Spinal cord (tissue), 10 donors: ENCODE results near the gene GPR17. TPM values are rescaled to one million over a fixed set of nuclear protein-coding genes. Genes with fewer than 3 reads are reported as not detected.
A peak's percentile ranks its signal among the peaks of the same experiment; 100 is the strongest.

Experiments used
- DNase-seq, 6 donors: peaks; one replicate each; pipeline versions ENCODE4 v3.0.0 to v3.0.0-alpha.2; 2013 to 2015; ENCODE audit warnings: low spot score in 6 of 6, low read depth in 4 of 6
- H3K27ac ChIP-seq: one replicate; pipeline ENCODE4 v1.5.1; 2013; ENCODE audit warnings: low read depth, low read length, control low read depth
- H3K27me3 ChIP-seq: one replicate; pipeline ENCODE4 v1.6.1; 2013; ENCODE audit warnings: low read length; ENCODE audit not compliant: control insufficient read depth, insufficient read depth
- H3K36me3 ChIP-seq: one replicate; pipeline ENCODE4 v1.6.1; 2013; ENCODE audit warnings: low read length; ENCODE audit not compliant: control insufficient read depth, insufficient read depth
- H3K4me1 ChIP-seq: one replicate; pipeline ENCODE4 v1.6.1; 2013; ENCODE audit warnings: low read length; ENCODE audit not compliant: control insufficient read depth, insufficient read depth
- H3K4me3 ChIP-seq: one replicate; pipeline ENCODE4 v1.5.1; 2013; ENCODE audit warnings: low read depth, low read length, control low read depth
- H3K9me3 ChIP-seq: one replicate; pipeline ENCODE4 v1.6.1; 2013; ENCODE audit warnings: low read length; ENCODE audit not compliant: control insufficient read depth, insufficient read depth
- WGBS: methylation state at CpG from one replicate; pipeline ENCODE4 v1.1.5; 2013; ENCODE audit warnings: missing lambda C conversion rate; ENCODE audit not compliant: insufficient coverage; 5-methylcytosine and 5-hydroxymethylcytosine counted together
- polyA plus RNA-seq, 2 donors: library from polyadenylated mRNA; unstranded; fragments of 120-200 nt; gene quantifications; one replicate each; pipeline ENCODE4 v1.2.1, GENCODE V29; 2013; ENCODE audit not compliant: insufficient read length in 2 of 2
- total RNA-seq, 2 donors: library from RNA; depleted of rRNA in 1 of 2; stranded (reverse); fragments of 120-200 nt in 1 of 2; fragments of >200 nt in 1 of 2; gene quantifications; one replicate each; pipeline versions ENCODE4 v1.2.3 to v1.2.4, GENCODE V29; 2013 to 2014
- donor health status: healthy.

GPR17 gene
- total and polyA plus RNA-seq, 4 donors: 36.6 to 376 (median 148) TPM

- Histone ChIP-seq H3K4me3 (no peak overlapping the region), H3K27ac (no peak overlapping the region), H3K27me3 (no peaks in the 10 kb centered on the region), H3K9me3 (no peaks in the 10 kb centered on the region), H3K4me1 (peaks cover 62% of the 10 kb centered on the region), H3K36me3 (peaks cover 39% of the 10 kb centered on the region)
- 95% methylated on average over 17 of the region's 17 CpGs for WGBS
- no peak for DNase-seq
Observed at GRCh38 chr2:127634626-127635379, 11.2 kb upstream of the GPR17 start.

DNA sequence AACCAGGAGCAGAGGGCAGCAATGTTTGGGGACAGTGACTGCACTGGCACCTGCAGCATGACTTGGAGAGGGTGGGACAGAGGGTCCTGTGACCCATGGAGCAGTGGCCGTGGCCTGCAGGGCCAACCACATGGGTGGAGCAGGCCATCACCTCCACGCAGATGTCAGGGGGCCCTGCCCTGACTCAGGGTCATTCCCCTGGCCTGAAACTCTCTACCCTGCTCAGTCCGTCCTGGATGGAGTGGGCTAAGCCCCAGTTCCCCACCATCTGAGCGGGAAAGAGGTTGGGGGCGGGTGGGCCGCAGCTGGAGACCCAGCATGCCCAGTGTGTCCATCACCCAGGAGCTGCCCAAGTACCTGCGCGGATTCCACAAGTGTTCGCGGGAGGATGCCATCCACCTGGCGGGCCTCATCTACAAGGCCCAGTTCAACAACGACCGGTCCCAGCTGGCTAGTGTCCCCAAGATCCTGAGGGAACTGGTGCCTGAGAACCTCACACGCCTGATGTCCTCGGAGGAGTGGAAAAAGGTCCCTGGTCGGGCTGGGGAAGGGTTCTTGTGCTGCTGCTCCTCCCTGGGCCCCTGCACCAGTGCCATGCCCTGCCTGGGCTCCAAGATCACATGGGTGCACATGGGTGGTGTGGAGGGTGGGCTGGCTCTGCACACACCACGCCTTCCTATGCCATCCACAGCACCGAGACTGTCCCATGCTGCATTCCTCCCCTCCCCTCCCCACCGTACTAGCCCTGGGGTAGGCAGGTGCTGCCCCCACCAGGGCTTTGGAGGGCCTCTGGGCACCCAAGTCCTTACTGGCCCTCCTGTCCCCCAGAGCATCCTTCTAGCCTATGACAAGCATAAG is 10.3 kb upstream of the GPR17 start:
- no peak overlapping the region for H3K27ac ChIP-seq
- no peaks in the 10 kb centered on the region for H3K9me3 ChIP-seq
- 95% methylated on average over 17 of the region's 19 CpGs for whole genome bisulfite sequencing
- no peaks in the 10 kb centered on the region for H3K27me3 ChIP-seq
- H3K4me3 ChIP-seq: no peak overlapping the region
- no peak for DNase-seq
- peaks cover 70% of the 10 kb centered on the region for H3K4me1 ChIP-seq
- H3K36me3 ChIP-seq: peaks cover 39% of the 10 kb centered on the region

GRCh38 chr2:127636248-127637235 is 9.4 kb upstream of the GPR17 start:
- DNase-seq: no peak
- Histone ChIP-seq H3K4me1 (peaks cover 80% of the 10 kb centered on the region), H3K27ac (no peak overlapping the region)

GRCh38 chr2:127637236-127637630 is 8.7 kb upstream of the GPR17 start:
- no peak overlapping the region for H3K4me3 ChIP-seq
- peaks cover 36% of the 10 kb centered on the region for H3K36me3 ChIP-seq
- peaks cover 87% of the 10 kb centered on the region for H3K4me1 ChIP-seq
- H3K27ac ChIP-seq: peak overlapping the region; percentile 61
- 89% methylated on average over 6 of the region's 13 CpGs for WGBS
- no peak for DNase-seq
- no peaks in the 10 kb centered on the region for H3K27me3 ChIP-seq
- H3K9me3 ChIP-seq: no peaks in the 10 kb centered on the region

More at GRCh38 chr2:127636248-127637235, 9.4 kb upstream of the GPR17 start:
- H3K36me3 ChIP-seq: peaks cover 38% of the 10 kb centered on the region
- no peaks in the 10 kb centered on the region for H3K27me3 ChIP-seq
- no peaks in the 10 kb centered on the region for H3K9me3 ChIP-seq
- H3K4me3 ChIP-seq: no peak overlapping the region
- WGBS: 89% methylated on average over 31 of the region's 33 CpGs

DNA sequence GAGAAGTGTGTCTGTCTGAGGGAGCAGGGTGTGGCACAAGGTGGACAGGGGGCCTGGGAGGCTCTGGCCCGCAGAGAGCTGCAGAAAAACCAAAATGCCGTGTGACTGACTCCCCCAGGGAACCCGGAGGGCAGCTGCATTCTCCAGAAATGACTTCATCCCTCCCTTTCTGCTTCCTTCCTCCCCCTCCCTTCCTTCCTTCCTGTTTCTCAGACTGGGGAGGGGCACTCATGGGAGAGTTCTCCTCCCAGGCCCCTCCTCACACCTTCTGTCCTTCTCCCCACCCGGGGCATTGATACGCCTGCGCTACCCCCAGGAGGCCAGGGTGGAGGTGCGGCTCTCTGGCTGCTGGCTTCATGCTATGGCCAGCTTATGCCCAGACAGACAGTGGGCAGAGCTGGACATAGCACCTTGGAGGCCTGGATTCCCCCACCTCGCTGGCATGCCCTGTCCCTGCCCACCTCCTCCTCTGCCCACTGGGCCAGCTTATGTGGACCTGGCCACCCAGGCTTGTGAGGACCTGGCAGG is 8.2 kb upstream of the GPR17 start:
- H3K9me3 ChIP-seq: no peaks in the 10 kb centered on the region
- no peak overlapping the region for H3K4me3 ChIP-seq
- peak overlapping the region; percentile 61 for H3K27ac ChIP-seq
- no peaks in the 10 kb centered on the region for H3K27me3 ChIP-seq
- WGBS: 51% methylated on average over 8 of the region's 8 CpGs
- peaks cover 92% of the 10 kb centered on the region for H3K4me1 ChIP-seq
- H3K36me3 ChIP-seq: peaks cover 35% of the 10 kb centered on the region
- DNase-seq: no peak

DNA sequence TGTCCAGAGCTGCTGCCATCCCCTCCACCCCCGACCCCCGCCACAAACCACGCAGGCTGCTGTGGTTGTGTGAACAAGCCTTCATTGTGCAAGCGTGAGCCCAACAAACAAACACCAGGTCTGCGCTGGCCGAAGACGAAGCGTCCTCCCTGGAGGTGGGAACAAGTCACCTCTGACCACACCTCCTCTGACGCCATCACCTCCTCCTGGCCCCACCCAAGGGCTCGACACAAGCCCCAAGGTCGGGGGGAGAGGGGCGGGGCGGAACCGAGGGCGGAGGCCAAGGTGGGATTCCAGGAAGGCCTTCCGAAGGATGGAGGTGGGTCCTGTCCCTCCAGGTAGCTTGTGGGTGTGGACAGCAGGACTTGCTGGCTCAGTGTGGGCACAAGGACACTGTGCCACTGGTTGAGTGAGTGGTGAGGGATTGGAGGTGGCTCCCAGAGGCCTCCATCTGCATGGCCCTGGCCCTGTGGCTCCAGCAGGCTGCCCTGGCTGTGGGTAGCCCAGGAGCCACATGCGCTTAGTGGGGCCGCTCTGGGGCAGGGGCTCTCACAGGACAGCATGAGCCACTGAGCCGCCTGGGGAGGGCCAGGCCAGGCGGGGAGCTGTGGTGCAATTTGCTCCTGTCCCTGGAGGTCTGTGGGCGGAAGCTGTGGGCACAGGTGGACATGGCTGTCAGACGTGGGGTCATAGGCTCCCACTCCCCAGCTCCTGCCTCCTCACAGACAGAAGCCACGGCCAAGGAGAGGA is 7.4 kb upstream of the GPR17 start:
- Histone ChIP-seq H3K4me1 (peaks cover 92% of the 10 kb centered on the region), H3K9me3 (no peaks in the 10 kb centered on the region), H3K27me3 (no peaks in the 10 kb centered on the region), H3K36me3 (peaks cover 34% of the 10 kb centered on the region), H3K27ac (no peak overlapping the region), H3K4me3 (no peak overlapping the region)
- 62% methylated on average over 18 of the region's 23 CpGs for WGBS
- DNase-seq: no peak

DNA sequence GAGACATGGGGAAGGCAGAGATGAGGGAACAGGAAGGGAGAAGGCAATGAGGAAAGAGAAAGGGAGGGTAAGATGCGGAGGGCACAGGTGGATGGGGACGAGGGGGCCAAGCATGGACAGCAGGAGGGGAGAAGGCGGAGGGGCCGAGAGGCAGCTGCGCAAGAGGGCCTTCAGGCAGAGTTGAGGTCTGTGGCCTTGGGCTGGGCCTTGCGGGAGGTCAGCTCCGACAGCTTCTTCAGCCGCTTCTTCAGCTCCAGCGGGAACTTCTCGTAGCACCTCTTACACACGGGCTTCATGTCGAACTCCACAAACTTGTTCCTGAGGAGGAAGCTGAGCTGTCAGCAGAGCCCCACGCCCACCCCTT is 6.9 kb upstream of the GPR17 start:
- Histone ChIP-seq H3K9me3 (no peaks in the 10 kb centered on the region), H3K36me3 (peaks cover 34% of the 10 kb centered on the region), H3K27ac (no peak overlapping the region), H3K27me3 (no peaks in the 10 kb centered on the region), H3K4me3 (no peak overlapping the region), H3K4me1 (peaks cover 92% of the 10 kb centered on the region)
- 95% methylated on average over 11 of the region's 13 CpGs for WGBS
- no peak for DNase-seq

DNA sequence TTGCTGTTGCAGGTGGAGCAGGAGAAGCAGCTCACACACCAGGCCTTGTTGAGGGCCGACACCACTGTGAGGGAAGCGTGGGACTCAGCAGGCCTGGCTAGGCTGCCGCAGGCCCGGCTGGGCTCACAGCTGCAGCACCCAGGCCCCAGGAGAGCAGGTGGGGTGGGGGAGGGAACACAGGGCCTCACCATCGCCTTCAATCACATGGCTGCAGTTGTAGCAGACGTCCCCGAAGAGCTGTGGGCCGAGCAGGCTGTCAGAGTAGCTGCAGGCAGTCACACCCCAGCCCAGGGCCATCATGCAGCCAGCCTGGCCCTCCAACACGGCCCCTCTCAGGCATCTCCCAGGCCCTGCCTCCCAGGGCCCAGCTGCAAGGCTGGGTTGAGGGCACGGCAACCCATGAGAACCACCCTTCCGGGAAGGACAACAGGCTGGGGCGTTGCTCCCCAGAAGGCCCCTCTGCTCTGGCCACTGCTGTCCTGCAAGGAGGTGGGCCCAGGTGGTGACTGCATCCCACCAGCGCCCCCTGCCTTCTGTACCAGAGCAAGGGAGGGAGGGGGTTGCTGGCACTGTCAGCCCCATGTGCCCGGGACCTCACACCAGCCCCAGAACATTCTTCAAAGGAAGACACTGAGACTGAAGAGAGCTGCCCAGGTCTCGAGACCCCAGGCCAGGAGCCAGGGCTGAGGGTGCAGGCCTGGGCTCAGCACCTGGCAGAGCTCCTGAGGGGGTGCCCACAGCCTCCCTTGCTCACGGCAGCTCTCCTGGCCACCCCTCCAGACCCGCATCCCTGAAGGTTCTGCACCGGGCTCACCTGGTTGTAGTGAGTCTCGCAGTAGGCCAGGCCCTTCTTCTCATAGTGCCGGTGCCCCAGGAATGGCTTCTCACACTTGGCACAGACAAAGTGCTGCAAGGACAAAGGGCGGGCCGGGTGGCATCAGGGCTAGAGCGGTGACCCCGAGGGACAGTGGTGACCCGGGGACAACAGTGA is 5.6 kb upstream of the GPR17 start:
- no peaks in the 10 kb centered on the region for H3K27me3 ChIP-seq
- peaks cover 31% of the 10 kb centered on the region for H3K36me3 ChIP-seq
- H3K4me3 ChIP-seq: no peak overlapping the region
- DNase-seq: peak in 1 of 6 donors; percentile 37
- H3K4me1 ChIP-seq: peaks cover 90% of the 10 kb centered on the region
- H3K27ac ChIP-seq: peak overlapping the region; percentile 15
- H3K9me3 ChIP-seq: no peaks in the 10 kb centered on the region
- 76% methylated on average over 22 of the region's 25 CpGs for WGBS
